Trophoblast cell (in vitro differentiated cells and primary cell): ENCODE results near the gene PKP3.

Experiments
- DNase-seq, 2 donors: peaks; one replicate each; pipeline ENCODE4 v3.0.0-alpha.2; 2016
- H2AFZ ChIP-seq: 2 replicates; pipeline ENCODE4 v1.6.1; 2013; ENCODE audit warnings: low read length, moderate library complexity, mild to moderate bottlenecking; ENCODE audit not compliant: insufficient read depth, poor library complexity
- H2AK5ac ChIP-seq: 2 replicates; pipeline ENCODE4 v1.6.1; 2013; ENCODE audit warnings: mild to moderate bottlenecking, low read length
- H2BK120ac ChIP-seq: 2 replicates; pipeline ENCODE4 v1.6.1; 2013; ENCODE audit warnings: low read length, mild to moderate bottlenecking, moderate library complexity; ENCODE audit not compliant: insufficient read depth, poor library complexity
- H2BK12ac ChIP-seq: 2 replicates; pipeline ENCODE4 v1.6.1; 2013; ENCODE audit warnings: mild to moderate bottlenecking, low read length, moderate library complexity
- H2BK5ac ChIP-seq: 2 replicates; pipeline ENCODE4 v1.6.1; 2013; ENCODE audit warnings: low read length, low read depth, moderate library complexity, mild to moderate bottlenecking; ENCODE audit not compliant: poor library complexity
- H3K14ac ChIP-seq: 2 replicates; pipeline ENCODE4 v1.6.1; 2013; ENCODE audit warnings: mild to moderate bottlenecking, low read length
- H3K18ac ChIP-seq: 2 replicates; pipeline ENCODE4 v1.6.1; 2013; ENCODE audit warnings: mild to moderate bottlenecking, low read length
- H3K23ac ChIP-seq: 2 replicates; pipeline ENCODE4 v1.6.1; 2013; ENCODE audit warnings: low read length
- H3K27ac ChIP-seq: 2 replicates; pipeline ENCODE4 v1.5.1; 2013; ENCODE audit warnings: low read depth, mild to moderate bottlenecking, inconsistent platforms, low read length, moderate library complexity
- H3K27me3 ChIP-seq: 2 replicates; pipeline ENCODE4 v1.6.1; 2013; ENCODE audit warnings: inconsistent platforms, mild to moderate bottlenecking, low read length, moderate library complexity; ENCODE audit not compliant: insufficient read depth
- H3K36me3 ChIP-seq, 2 experiments: 1 replicate in 1 of 2; 2 replicates in 1 of 2; pipeline ENCODE4 v1.6.1; 2013; ENCODE audit warnings: low read length in 2 of 2, mild to moderate bottlenecking in 2 of 2, moderate library complexity in 1 of 2; ENCODE audit not compliant: insufficient read depth in 2 of 2, control insufficient read depth in 1 of 2
- H3K4ac ChIP-seq: 2 replicates; pipeline ENCODE4 v1.6.1; 2013; ENCODE audit warnings: low read depth, mild to moderate bottlenecking, low read length, moderate library complexity
- H3K4me1 ChIP-seq, 2 experiments: 1 replicate in 1 of 2; 2 replicates in 1 of 2; pipeline ENCODE4 v1.6.1; 2013; ENCODE audit warnings: low read length in 2 of 2, mild to moderate bottlenecking in 2 of 2, moderate library complexity in 1 of 2; ENCODE audit not compliant: insufficient read depth in 2 of 2, control insufficient read depth in 1 of 2
- H3K4me2 ChIP-seq: 2 replicates; pipeline ENCODE4 v1.6.1; 2013; ENCODE audit warnings: inconsistent platforms, mild to moderate bottlenecking, low read length, moderate library complexity
- H3K4me3 ChIP-seq: 2 replicates; pipeline ENCODE4 v1.5.1; 2013; ENCODE audit warnings: mild to moderate bottlenecking, low read depth, low read length, inconsistent platforms
- H3K79me1 ChIP-seq: one replicate; pipeline ENCODE4 v1.6.1; 2013; ENCODE audit warnings: low read length
- H3K79me2 ChIP-seq: 2 replicates; pipeline ENCODE4 v1.6.1; 2013; ENCODE audit warnings: low read length, mild to moderate bottlenecking; ENCODE audit not compliant: control insufficient read depth, insufficient read depth, poor library complexity
- H3K9ac ChIP-seq: 2 replicates; pipeline ENCODE4 v1.6.1; 2013; ENCODE audit warnings: mild to moderate bottlenecking, low read length
- H3K9me3 ChIP-seq: 2 replicates; pipeline ENCODE4 v1.6.1; 2013; ENCODE audit warnings: low read depth, mild to moderate bottlenecking, control low read depth, inconsistent platforms, low read length; ENCODE audit not compliant: insufficient read depth
- H4K12ac ChIP-seq: 2 replicates; pipeline ENCODE4 v1.6.1; 2013; ENCODE audit warnings: low read depth, mild to moderate bottlenecking, low read length, moderate library complexity
- H4K8ac ChIP-seq: 2 replicates; pipeline ENCODE4 v1.6.1; 2013; ENCODE audit warnings: low read depth, mild to moderate bottlenecking, low read length, moderate library complexity
- H4K91ac ChIP-seq: one replicate; pipeline ENCODE4 v1.6.1; 2013; ENCODE audit warnings: low read depth, mild to moderate bottlenecking, low read length, moderate library complexity
- WGBS: extraction: QIAGEN DNeasy Blood & Tissue Kit; methylation state at CpG from one replicate; pipeline ENCODE4 v1.1.7; 2013; ENCODE audit warnings: missing lambda C conversion rate; ENCODE audit not compliant: insufficient read length, insufficient coverage; ENCODE audit errors: extremely low coverage; 5-methylcytosine and 5-hydroxymethylcytosine counted together

PKP3 gene

GRCh38 chr11:414318-414857, 20.4 kb downstream of the PKP3 start:
- H3K23ac ChIP-seq: no peak overlapping the region
- H2AK5ac ChIP-seq: no peak overlapping the region
- peaks cover 26 to 42% of the 10 kb centered on the region in 2 experiments for H3K4me1 ChIP-seq
- H3K79me2 ChIP-seq: peaks cover 14% of the 10 kb centered on the region
- no peak overlapping the region for H2BK5ac ChIP-seq
- DNase-seq: no peak
- H3K14ac ChIP-seq: no peak overlapping the region
- no peak overlapping the region for H3K27ac ChIP-seq
- H3K4me2 ChIP-seq: no peak overlapping the region
- no peak overlapping the region for H2AFZ ChIP-seq
- no peak overlapping the region for H3K9ac ChIP-seq
- H4K8ac ChIP-seq: no peak overlapping the region
- no peaks in the 10 kb centered on the region for H3K27me3 ChIP-seq
- H4K91ac ChIP-seq: no peak overlapping the region
- peak overlapping the region; percentile 12 for H3K4me3 ChIP-seq
- H3K79me1 ChIP-seq: peaks cover 20% of the 10 kb centered on the region
- no peak overlapping the region for H4K12ac ChIP-seq
- H3K4ac ChIP-seq: no peak overlapping the region
- no peak overlapping the region for H2BK12ac ChIP-seq
- WGBS: no CpG with 5 or more reads among the region's 9 CpGs
- H3K18ac ChIP-seq: no peak overlapping the region
- H2BK120ac ChIP-seq: no peak overlapping the region
- H3K9me3 ChIP-seq: peaks cover 6% of the 10 kb centered on the region
- H3K36me3 ChIP-seq: no peaks in the 10 kb centered on the region

GRCh38 chr11:415640-416041, 21.6 kb downstream of the PKP3 start:
- Histone ChIP-seq H3K14ac (peak overlapping the region; percentile 87), H3K4me3 (peak overlapping the region; percentile 15), H3K4ac (peak overlapping the region; percentile 73), H3K9ac (no peak overlapping the region), H3K4me1 (peaks cover 19 to 32% of the 10 kb centered on the region in 2 experiments), H4K12ac (peak overlapping the region; percentile 37), H2AFZ (no peak overlapping the region), H2BK5ac (no peak overlapping the region), H3K27ac (no peak overlapping the region), H3K36me3 (no peaks in the 10 kb centered on the region), H3K23ac (no peak overlapping the region), H2BK12ac (no peak overlapping the region), H4K91ac (peak overlapping the region; percentile 82), H3K79me1 (peaks cover 20% of the 10 kb centered on the region), H2AK5ac (peak overlapping the region; percentile 22), H3K79me2 (peaks cover 14% of the 10 kb centered on the region), H3K9me3 (peaks cover 6% of the 10 kb centered on the region), H3K27me3 (no peaks in the 10 kb centered on the region), H3K18ac (peak overlapping the region; percentile 70), H3K4me2 (peak overlapping the region; percentile 73), H4K8ac (no peak overlapping the region), H2BK120ac (peak overlapping the region; percentile 21)
- no CpG with 5 or more reads among the region's 5 CpGs for WGBS
- no peak for DNase-seq

GRCh38 chr11:416051-416756, 22.2 kb downstream of the PKP3 start:
- peak overlapping the region; percentile 82 for H3K27ac ChIP-seq
- peak overlapping the region; percentile 37 for H4K12ac ChIP-seq
- peak overlapping the region; percentile 70 for H3K18ac ChIP-seq
- no peak for DNase-seq
- H2BK12ac ChIP-seq: peak overlapping the region; percentile 7
- peak overlapping the region; percentile 83 for H2BK120ac ChIP-seq
- H2BK5ac ChIP-seq: peak overlapping the region; percentile 37
- H3K4me3 ChIP-seq: peak overlapping the region; percentile 61
- H3K9ac ChIP-seq: peak overlapping the region; percentile 44
- peak overlapping the region; percentile 22 for H2AK5ac ChIP-seq
- H3K79me2 ChIP-seq: peaks cover 14% of the 10 kb centered on the region
- peak overlapping the region; percentile 82 for H4K91ac ChIP-seq
- peaks cover 20% of the 10 kb centered on the region for H3K79me1 ChIP-seq
- peaks cover 6% of the 10 kb centered on the region for H3K9me3 ChIP-seq
- H3K36me3 ChIP-seq: no peaks in the 10 kb centered on the region
- H3K4me2 ChIP-seq: peak overlapping the region; percentile 73
- H3K4ac ChIP-seq: peak overlapping the region; percentile 73
- H4K8ac ChIP-seq: peak overlapping the region; percentile 72
- peak overlapping the region; percentile 87 for H3K14ac ChIP-seq
- no CpG with 5 or more reads among the region's 45 CpGs for WGBS
- no peaks in the 10 kb centered on the region for H3K27me3 ChIP-seq
- peak overlapping the region; percentile 57 for H2AFZ ChIP-seq
- peak overlapping the region; percentile 47 for H3K23ac ChIP-seq
- H3K4me1 ChIP-seq: peaks cover 19 to 32% of the 10 kb centered on the region in 2 experiments

- no CpG with 5 or more reads among the region's 97 CpGs for WGBS
- Histone ChIP-seq H2AFZ (peak overlapping the region; percentile 57), H3K4me3 (peak overlapping the region; percentile 61), H3K4ac (peak overlapping the region; percentile 28), H3K14ac (peak overlapping the region; percentile 87), H4K12ac (peak overlapping the region; percentile 37), H2AK5ac (peak overlapping the region; percentile 52), H3K9me3 (peaks cover 6% of the 10 kb centered on the region), H4K8ac (peak overlapping the region; percentile 72), H3K18ac (peak overlapping the region; percentile 70), H3K36me3 (no peaks in the 10 kb centered on the region), H4K91ac (peak overlapping the region; percentile 82), H3K79me1 (peaks cover 20% of the 10 kb centered on the region), H3K4me1 (peaks cover 19 to 32% of the 10 kb centered on the region in 2 experiments), H3K27me3 (no peaks in the 10 kb centered on the region), H2BK5ac (peak overlapping the region; percentile 37), H3K27ac (peak overlapping the region; percentile 82), H3K9ac (no peak overlapping the region), H2BK12ac (peak overlapping the region; percentile 67), H3K79me2 (peaks cover 14% of the 10 kb centered on the region), H2BK120ac (peak overlapping the region; percentile 83), H3K23ac (no peak overlapping the region), H3K4me2 (peak overlapping the region; percentile 73)
- peak; percentile 76 to 86 for DNase-seq
These were observed 23.0 kb downstream of the PKP3 start for GRCh38 chr11:416757-417621.
